ENCODE data around the gene THPO. TPM values are rescaled to one million over a fixed set of nuclear protein-coding genes. Genes with fewer than 3 reads are reported as not detected.

THPO gene
- total and polyA plus RNA-seq, 2 donors (not counting 3 experiments of a cell fraction or from before 2014, with no cell fraction given): 0.08 TPM; not detected in 1

DNA sequence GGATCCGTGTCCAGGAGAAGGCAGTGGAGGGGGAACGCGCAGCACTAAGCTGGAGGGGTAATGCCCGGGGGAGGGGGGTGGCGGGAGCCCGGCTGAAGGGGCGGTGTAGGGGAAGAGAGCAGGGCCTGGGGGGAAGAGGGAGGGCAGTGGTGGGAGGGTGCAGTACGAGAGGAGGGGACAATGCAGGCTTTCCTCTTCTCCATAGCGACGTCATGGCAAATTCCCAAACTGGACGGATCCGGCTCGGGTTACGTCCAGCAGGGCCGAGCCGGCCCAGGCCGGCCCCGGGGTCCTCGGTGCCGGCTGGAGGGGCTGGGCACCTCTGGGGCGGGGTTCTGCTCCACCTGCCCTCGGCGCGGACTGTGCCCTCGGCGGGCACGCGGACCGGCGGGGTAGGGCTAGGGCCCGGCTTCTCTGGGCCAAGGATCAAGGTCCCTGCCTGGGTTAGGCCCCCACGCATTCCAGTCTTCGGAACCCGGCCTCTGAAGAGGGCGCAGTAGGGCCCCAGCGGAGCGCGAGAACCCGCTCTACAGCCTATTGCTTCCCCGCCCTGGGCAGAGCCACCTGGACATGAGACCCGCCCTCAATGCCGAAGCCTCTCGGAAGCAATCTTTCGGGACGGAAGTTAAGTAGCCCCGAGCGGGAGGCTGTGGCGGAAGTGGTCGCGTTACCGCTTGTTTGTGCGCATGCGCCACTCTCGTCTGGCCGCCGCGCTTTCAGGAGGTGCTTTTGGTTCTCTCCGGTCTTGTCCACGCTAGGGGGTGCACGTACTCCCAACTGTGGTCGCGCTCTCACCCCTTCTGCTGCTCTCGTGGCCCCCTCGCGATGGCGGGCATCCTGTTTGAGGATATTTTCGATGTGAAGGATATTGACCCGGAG, 15.1 kb downstream of the THPO start:
- TF ChIP-seq, protein P1, sequence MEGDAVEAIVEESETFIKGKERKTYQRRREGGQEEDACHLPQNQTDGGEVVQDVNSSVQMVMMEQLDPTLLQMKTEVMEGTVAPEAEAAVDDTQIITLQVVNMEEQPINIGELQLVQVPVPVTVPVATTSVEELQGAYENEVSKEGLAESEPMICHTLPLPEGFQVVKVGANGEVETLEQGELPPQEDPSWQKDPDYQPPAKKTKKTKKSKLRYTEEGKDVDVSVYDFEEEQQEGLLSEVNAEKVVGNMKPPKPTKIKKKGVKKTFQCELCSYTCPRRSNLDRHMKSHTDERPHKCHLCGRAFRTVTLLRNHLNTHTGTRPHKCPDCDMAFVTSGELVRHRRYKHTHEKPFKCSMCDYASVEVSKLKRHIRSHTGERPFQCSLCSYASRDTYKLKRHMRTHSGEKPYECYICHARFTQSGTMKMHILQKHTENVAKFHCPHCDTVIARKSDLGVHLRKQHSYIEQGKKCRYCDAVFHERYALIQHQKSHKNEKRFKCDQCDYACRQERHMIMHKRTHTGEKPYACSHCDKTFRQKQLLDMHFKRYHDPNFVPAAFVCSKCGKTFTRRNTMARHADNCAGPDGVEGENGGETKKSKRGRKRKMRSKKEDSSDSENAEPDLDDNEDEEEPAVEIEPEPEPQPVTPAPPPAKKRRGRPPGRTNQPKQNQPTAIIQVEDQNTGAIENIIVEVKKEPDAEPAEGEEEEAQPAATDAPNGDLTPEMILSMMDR (IDR thresholded peaks at IDR 0.05; ENCODE audit: extremely low read depth in 1 of 2, insufficient read depth in 1 of 2, low read depth in 1 of 2, low read length in 2 of 2): peak; percentile 55 to 71
- no peak for TF ChIP-seq JUN (IDR thresholded peaks at IDR 0.05; ENCODE audit: borderline replicate concordance, insufficient read depth, insufficient read length, low read depth)
- TF ChIP-seq FOS (IDR thresholded peaks at IDR 0.05; ENCODE audit: borderline replicate concordance, insufficient read depth, low read length): no peak
- peak; percentile 86 for TF ChIP-seq POLR2AphosphoS5 (IDR thresholded peaks at IDR 0.05; ENCODE audit: insufficient read depth, low read depth, low read length)
- no peak for TF ChIP-seq EZH2 (IDR thresholded peaks at IDR 0.05; ENCODE audit: borderline replicate concordance, low read depth, low read length, severe bottlenecking)
- peak; percentile 87 for TF ChIP-seq POLR2A (IDR thresholded peaks at IDR 0.05; ENCODE audit: low read depth, low read length)
- peak; percentile 7 for TF ChIP-seq MYC (IDR thresholded peaks at IDR 0.05; ENCODE audit: low read depth, low read length)
- no peak for TF ChIP-seq GATA2 (IDR thresholded peaks at IDR 0.05; ENCODE audit: insufficient read depth, insufficient read length, low read depth, low read length)
- peaks cover 21% of the 10 kb centered on the region for H3K79me2 ChIP-seq (ENCODE audit: control insufficient read depth, insufficient read depth, low read length)
- dilution Hi-C loops (cut with MboI; ENCODE audit: extremely low pct_ligation_motif_present, low sequenced_read_pairs): no loop called here
- H3K27ac ChIP-seq (ENCODE audit: insufficient read depth, low read depth, low read length): peak overlapping the region; percentile 86
- peak overlapping the region; percentile 90 for H3K9ac ChIP-seq (replicated peaks; ENCODE audit: extremely low read depth, insufficient read depth, low read length)
- H3K4me3 ChIP-seq (replicated peaks in 1 of 3; ENCODE audit: insufficient read depth in 1 of 3, low read depth in 1 of 3, low read length in 3 of 3): peak overlapping the region; percentile 38 to 87 (median 59)
- H3K9me3 ChIP-seq (replicated peaks; ENCODE audit: control insufficient read depth, insufficient read depth, low read length): no peaks in the 10 kb centered on the region
- H3K4me1 ChIP-seq (ENCODE audit: control insufficient read depth, extremely low read depth, insufficient read depth, low read length): peaks cover 17% of the 10 kb centered on the region
- CTCF ChIA-PET: interaction anchor here (0.7 to 2.9 kb wide), 8 partner anchors 9 to 166 kb away, joined by 3 to 17 read pairs (median 5); no protein-coding TSS in a partner anchor
- POLR2A ChIA-PET: interaction anchor here (0.6 to 0.7 kb wide), 2 partner anchors 26 to 44 kb away, joined by 3 to 7 read pairs; partner anchors contain the start of gene FAM131A
- H2AFZ ChIP-seq (ENCODE audit: low read depth, low read length): peak overlapping the region; percentile 24
- peaks cover 4 to 8% of the 10 kb centered on the region in 2 experiments for H3K36me3 ChIP-seq (ENCODE audit: control insufficient read depth in 2 of 2, extremely low read depth in 1 of 2, insufficient read depth in 2 of 2, low read length in 2 of 2)
- no peaks in the 10 kb centered on the region for H4K20me1 ChIP-seq (replicated peaks; ENCODE audit: control insufficient read depth, extremely low read depth, insufficient read depth, low read length)
- BruUV-seq (replicated peaks): TSS peak; percentile 84
- peak overlapping the region; percentile 40 for H3K4me2 ChIP-seq (ENCODE audit: insufficient read depth, low read length)
- DNase-seq (ENCODE audit: low read depth, low spot score) (peak; percentile 96), FAIRE-seq (peak; percentile 99)
- no peaks in the 10 kb centered on the region for H3K9me1 ChIP-seq (replicated peaks; ENCODE audit: control insufficient read depth, extremely low read depth, insufficient read depth, low read length)
- intact Hi-C loops (cut with micrococcal nuclease): loop anchor here (1.0 to 2.0 kb wide), 5 partner anchors 9 to 64 kb away; partner anchors contain the start of gene PSMD2
- no peaks in the 10 kb centered on the region for H3K27me3 ChIP-seq (ENCODE audit: control insufficient read depth in 2 of 2, insufficient read depth in 2 of 2, low read length in 2 of 2)

Data from endothelial cell of umbilical vein (primary cell).